ENCODE results near the gene OLFML2A.

OLFML2A gene

DNA sequence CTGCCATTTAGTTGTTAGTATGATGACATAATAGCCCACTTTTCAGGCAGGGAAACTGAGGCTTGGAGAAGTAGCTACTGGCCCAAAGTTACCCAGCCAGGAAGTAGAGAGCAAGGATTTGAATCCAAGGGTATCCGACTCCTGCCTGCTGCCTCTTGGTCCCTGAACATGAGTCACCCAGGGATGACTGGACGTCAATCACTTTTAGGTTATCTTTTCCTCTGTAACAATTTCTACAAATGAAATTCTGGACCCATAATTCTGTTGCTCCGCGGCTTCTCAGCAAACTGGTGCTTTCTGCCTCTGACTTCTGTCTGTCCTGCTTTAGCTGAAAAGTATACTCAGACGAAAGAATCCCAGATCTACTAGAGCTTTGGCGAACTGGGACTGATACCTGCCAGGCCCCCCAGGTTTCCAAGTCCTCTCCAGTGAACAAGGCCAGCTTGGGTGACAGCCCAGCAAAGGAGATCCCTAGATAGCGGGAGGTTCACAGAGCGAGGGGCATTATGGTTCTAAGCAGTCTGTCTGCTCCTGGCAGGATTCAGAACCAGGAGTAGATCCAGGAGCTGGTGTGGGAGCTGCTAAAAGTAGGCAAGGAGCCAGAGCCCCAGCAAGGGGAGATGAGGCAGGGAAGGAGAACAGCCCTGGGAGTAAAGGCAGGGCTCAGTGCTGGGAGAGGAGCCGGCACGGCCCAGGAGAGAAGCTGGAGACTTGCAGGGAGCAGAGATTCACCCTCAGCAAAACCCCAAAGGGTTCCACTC is 20.6 kb downstream of the OLFML2A start:
- no peak for DNase-seq (ENCODE audit: low read depth in 2 of 2)

DNA sequence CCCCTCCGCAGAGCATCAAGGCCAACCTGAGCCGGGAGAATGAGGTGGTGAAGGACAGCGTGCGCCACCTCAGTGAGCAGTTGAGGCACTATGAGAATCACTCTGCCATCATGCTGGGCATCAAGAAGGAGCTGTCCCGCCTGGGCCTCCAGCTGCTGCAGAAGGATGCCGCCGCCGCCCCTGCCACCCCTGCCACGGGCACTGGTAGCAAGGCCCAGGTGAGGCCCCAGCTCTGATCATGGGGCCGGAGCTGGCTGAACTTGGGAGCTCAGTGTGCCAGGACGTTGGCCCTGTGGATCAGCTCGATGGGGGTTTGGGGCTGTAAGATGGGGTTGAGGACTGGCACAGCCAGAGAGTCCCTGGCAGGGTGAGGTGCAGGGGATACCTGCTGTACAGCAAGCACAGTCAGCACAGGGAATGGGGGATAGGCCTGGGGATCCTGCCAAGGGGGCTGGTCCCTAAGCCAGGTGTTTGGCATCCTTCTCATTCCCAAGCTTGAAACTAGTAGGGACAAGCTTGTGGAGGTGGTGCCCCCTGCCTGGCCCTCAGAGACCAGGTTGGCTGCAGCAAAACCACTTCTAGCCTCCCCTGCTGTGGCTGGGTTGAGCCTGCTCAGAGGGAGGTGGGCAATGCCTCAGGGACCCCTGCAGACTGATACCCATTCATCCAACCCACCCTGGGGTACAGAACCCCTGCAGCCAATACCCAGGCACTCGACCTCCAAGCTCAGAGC is 22.5 kb downstream of the OLFML2A start:
- DNase-seq (ENCODE audit: low read depth in 2 of 2), result no peak

DNA sequence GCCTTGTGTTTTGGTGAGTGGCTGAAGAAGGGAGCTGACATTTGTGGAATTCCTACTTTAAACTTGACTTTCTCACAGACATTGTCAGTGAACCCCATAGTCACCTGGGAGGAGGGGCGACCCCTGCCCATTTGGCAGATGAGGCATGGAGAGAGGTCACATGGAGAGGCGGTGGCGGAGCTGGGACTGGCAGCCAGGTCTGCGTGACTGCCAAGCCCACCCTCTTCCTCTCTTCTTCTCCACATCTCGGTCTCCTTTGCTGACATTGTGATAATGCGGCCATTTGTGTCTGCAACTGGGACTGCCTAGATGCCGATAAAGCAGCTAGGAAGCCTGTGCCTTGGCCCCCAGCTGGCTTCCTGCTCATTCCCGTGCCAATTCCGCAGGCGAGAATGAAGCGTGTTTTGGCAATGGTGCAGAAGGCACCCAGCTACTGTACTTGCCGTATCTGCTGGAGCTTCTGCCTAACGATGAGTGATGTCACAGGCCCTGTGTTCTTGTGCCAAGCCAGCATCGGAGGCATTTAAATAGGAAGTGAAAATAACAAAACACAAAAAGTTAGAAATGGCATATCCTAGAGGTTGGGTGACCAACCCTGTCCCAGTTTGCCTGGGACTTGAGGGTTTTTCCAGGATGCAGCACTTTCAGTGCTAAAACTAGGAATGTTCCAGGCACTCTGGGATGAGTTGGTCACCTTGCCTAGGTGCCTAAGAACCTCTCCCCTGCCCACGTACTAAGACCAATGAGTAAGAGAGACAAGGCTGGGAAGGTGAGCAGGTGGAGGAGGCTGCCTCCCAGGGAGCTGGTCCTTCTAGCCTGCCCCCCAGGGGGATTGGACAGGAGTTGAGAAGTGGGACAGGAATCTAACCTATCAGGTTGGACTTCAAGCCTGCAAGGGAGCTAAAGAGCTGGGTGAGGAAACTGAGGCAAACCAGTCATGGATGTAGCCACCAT is 23.6 kb downstream of the OLFML2A start:
- no peak for DNase-seq (ENCODE audit: low read depth in 2 of 2)

DNA sequence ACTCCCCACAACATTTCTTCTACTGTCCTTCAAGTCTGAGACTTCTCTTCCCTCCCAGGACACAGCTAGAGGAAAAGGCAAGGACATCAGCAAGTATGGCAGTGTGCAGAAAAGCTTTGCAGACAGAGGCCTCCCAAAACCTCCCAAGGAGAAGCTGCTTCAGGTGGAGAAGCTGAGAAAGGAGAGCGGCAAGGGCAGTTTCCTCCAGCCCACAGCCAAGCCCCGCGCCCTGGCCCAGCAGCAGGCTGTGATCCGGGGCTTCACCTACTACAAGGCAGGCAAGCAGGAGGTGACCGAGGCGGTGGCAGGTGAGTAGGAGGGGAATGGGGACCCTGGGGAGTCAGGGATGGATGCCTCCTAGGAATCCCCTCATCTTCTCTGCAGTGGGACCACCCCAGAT is 24.4 kb downstream of the OLFML2A start:
- DNase-seq (ENCODE audit: low read depth in 2 of 2), result no peak

DNA sequence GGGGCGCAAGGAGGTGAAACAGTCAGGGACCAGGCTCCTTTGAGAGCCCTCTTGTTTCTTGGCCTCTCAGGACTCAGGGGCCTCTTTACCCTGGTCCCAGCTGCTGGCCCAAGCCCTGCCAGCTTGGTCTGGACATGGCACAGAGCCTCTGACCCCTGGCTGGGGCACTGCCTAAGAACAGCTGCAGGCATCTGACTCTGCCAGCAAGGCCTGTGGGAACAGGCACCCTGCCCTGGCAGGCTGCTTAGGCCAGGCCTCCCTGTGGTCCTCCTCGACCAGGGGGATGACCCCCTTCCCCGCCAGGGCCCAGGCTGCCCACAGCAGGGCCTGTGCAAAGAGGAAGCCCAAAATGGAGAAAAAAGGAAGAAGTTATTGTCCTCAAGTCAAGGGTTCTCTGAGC is 25.5 kb downstream of the OLFML2A start:
- no peak for DNase-seq (ENCODE audit: low read depth in 2 of 2)

DNA sequence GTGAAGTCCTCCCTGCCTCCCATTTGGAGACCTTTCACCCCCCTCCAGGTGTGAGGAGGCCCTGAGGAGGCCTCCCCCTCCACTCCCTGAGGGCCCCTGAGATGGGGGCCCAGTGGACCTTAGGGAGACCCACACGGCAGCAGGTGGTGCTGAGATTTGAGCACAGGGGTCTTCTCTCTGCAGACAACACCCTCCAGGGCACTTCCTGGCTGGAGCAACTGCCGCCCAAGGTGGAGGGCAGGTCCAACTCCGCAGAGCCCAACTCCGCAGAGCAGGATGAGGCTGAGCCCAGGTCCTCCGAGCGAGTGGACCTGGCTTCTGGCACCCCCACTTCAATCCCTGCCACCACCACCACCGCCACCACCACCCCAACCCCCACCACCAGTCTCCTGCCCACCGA is 27.0 kb downstream of the OLFML2A start:
- no peak for DNase-seq (ENCODE audit: low read depth in 2 of 2)

DNA sequence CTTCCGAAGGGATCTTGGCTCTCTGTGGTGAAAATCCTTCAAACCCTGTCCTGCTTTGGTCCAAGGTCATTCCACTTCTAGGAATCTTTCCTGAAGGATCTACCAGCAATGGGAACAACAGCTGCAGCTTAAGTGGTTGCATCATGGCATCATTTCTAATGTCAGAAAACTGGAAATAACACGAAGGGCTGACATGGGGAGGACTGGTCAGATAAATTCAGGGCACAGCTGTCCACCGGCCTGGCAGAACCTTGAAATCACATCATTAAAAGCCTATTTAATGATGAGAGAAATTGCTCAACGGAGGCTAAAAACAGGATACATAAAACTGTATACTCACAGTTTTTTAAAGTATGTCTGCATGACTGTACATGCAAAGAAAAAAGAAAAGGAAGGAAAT is 28.3 kb downstream of the OLFML2A start:
- DNase-seq (ENCODE audit: low read depth in 2 of 2), result no peak

DNA sequence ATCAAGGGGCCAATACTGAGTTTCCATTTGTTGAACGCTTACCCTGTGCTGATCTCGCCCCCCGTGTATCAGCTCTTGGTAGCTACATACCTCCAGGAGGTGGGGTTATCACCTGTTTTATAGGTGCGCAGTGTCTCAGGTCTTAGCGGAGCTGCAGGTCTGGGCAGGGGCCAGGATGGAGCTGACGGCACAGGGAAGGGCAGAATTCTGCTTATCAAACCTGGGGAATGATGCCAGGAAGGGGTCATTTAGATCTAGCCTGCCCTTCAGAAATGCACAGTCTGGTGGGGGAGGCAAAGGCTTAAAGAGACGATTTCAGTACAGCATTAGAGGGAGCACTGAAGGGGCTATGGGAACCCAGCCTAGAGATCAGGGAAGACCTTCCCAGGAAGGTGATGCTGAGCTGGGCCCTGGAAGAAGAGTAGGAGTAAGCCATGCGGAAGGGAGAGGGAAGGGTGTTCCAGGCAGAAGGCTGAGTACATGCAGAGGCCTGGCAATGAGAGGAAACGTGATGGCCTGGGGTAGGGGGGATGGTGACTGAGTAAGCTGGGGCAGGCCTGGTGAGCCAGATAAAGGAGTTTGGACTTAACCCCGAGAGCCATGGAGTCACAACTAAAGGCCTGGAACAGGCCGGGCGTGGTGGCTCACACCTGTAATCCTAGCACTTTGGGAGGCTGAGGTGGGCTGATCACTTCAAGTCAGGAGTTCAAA is 31.5 kb downstream of the OLFML2A start:
- DNase-seq (ENCODE audit: low read depth in 2 of 2), result no peak

DNA sequence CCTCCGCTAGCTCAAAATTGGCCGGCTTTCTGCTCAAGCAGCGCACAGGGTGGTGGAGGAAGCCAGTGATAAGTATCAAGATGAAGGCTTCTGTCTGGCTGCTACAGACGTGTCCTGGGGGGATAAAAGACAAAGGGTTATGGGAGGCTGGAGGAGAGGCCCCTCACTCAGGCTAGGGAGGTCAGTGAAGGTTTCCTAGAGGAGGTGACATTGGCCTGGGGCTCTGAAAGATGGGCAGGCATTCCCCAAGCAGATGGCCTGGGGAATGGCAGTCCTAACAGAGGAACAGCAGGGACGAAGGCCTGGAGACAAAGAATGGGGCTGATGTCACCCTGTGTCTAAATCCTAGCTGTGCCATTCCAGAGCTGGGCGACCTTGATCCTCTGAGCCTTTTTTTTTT is 32.3 kb downstream of the OLFML2A start:
- DNase-seq (ENCODE audit: low read depth in 2 of 2), result no peak

DNA sequence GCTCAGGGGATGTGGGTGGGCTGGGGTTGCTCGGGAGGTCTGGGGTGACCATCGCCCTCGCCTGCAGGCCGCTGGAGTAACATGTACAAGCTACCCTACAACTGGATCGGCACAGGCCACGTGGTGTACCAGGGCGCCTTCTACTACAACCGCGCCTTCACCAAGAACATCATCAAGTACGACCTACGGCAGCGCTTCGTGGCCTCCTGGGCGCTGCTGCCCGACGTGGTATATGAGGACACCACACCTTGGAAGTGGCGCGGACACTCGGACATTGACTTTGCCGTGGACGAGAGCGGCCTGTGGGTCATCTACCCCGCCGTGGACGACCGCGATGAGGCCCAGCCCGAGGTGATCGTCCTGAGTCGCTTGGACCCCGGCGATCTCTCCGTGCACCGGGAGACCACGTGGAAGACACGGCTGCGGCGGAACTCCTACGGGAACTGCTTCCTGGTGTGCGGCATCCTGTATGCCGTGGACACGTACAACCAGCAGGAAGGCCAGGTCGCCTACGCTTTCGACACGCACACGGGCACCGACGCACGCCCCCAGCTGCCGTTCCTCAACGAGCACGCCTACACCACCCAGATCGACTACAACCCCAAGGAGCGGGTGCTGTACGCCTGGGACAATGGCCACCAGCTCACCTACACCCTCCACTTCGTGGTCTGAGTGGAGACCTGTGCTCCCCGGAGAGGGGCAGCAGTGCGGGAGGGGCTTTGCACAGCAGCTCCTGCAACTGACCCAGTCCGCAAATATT is 33.0 kb downstream of the OLFML2A start:
- DNase-seq (ENCODE audit: low read depth in 2 of 2), result no peak

DNA sequence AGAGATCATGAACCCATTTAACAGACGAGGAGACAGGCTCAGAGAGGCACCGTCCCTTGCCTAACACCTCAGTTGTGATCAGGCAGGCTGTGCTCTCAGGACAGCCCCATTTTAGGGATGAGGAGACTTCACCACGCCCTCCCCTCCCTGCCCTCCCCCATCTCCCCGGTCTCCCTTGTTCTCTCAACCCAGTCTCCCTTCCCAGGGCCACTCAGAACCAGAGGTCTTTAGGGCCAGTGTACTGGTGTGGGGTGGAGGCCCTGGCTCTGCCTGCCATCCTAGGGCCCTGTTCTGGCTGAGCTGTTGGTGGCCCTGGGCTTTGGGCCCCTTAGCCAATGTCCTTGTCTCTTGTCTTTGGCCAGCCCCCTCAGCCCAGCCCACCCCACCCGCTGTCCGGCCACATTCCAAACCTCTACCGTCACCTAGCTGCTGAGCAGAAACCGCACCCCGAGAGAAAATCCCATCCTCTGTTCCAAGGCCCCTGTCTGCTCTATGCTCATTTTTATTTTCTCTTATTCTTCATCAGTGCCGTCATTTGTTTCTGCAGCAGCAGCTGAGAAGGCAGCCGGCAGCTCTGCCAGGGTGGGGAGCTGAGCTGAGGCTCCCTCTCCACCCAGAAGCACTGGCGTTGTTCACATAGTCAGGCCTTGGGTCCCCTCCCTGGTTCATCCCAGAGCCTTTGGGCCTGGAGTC is 33.9 kb downstream of the OLFML2A start:
- no peak for DNase-seq (ENCODE audit: low read depth in 2 of 2)

DNA sequence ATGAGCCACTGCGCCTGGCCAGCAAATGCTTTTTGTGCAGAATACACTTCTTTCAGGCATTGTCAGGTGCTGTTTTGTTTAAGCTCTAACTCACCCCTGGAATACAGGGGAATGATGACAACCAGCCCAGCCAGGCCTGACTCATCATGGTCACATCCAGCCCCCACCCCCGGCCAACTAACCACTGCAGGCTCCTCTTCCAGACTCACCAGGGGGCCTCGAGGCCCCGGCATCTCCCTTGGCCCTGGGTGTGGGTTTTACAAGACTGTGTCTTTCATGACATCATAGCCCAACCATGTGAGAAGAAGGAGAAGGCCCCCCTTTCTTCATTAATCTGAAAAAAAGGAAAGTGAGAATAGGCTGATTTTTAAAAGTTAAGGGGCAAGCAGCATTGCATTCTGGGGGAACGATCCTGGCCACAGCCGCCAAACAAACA is 35.5 kb downstream of the OLFML2A start:
- DNase-seq (ENCODE audit: low read depth in 2 of 2), result no peak

DNA sequence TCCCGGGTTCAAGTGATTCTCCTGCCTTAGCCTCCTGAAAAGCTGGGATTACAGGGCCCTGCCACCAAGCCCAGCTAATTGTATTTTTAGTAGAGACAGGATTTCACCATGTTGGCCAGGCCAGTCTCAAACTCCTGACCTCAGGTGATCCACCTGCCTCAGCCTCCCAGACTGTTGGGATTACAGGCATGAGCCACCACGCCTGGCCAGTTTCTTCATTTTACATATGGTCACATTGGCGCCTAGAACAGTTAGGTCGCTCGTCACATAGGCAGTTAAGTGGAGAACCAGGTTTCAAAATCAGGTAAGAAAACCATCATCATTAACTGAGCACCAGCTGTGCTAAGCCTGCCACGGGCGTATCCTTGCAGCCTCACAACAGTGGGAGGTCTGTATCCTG is 36.1 kb downstream of the OLFML2A start:
- DNase-seq (ENCODE audit: low read depth in 2 of 2), result no peak

DNA sequence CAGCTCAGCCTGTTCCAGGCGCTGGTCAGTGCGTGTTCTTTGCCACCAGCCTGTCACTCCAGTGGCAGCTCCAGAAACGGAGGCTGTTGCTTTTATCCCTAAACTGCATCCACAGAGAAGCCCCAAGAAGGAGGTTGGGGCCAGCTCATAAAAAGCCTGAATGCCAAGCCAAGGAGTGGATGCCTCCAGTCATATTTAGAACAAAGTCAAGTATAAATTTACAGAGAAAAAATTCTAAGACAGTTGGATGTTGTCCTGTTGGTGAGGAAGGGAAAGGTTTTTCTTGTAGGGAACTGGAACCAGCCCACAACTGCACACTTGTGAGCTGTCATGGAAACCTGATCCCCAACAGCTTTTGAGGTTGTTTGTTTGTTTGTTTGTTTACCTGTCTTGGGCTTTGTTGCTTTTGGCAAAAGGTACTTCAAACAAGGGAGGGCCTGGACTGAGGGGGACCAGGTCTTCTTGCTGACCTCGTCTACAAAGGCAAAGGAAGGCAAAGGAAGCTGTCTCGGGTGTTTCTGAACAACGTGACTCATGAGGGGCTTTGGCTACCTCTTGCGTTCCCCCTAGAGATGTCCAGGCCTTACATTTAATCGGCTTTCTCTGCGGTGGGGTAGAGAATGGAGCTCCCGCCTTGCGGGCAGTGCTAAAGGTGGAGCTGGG is 36.7 kb downstream of the OLFML2A start:
- DNase-seq (ENCODE audit: low read depth in 2 of 2), result no peak

DNA sequence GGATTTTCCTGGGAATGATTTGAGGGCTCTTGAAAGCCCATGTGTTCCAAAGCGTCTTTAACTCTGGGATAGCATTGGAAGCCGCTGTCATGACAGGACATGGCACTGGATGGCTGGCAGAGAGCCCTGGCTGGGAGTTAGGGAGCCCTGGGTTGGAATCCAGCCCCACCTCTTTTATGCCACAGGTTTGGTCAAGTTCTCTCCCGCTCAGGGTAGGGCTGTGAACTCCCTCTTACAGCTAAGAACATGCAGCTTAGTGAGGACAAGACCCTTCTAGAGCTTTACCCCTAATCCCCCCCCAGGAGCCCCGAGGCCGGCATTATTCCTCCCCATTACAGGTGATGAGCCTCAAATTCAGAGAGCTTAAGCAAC is 37.2 kb downstream of the OLFML2A start:
- DNase-seq (ENCODE audit: low read depth in 2 of 2), result no peak

DNA sequence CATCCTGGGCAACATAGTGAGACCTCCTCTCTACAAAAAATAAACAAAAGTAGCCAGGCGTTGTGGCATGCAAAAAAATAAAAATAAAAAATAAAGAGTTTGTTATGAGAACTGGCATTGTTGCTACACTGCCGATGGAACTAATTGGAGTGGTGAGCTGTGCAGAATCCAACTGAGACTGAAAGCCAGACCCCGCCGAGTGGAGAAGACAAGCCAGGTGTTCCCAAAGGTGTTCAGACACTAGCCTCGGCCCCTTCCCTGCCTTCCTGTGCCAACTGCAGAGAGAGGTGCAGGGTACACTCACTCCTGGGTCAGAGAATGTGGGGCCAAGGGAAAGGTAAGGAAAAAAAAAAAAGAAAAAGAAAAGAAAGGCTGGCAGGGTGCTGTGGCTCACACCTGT is 38.7 kb downstream of the OLFML2A start:
- no peak for DNase-seq (ENCODE audit: low read depth in 2 of 2)

DNA sequence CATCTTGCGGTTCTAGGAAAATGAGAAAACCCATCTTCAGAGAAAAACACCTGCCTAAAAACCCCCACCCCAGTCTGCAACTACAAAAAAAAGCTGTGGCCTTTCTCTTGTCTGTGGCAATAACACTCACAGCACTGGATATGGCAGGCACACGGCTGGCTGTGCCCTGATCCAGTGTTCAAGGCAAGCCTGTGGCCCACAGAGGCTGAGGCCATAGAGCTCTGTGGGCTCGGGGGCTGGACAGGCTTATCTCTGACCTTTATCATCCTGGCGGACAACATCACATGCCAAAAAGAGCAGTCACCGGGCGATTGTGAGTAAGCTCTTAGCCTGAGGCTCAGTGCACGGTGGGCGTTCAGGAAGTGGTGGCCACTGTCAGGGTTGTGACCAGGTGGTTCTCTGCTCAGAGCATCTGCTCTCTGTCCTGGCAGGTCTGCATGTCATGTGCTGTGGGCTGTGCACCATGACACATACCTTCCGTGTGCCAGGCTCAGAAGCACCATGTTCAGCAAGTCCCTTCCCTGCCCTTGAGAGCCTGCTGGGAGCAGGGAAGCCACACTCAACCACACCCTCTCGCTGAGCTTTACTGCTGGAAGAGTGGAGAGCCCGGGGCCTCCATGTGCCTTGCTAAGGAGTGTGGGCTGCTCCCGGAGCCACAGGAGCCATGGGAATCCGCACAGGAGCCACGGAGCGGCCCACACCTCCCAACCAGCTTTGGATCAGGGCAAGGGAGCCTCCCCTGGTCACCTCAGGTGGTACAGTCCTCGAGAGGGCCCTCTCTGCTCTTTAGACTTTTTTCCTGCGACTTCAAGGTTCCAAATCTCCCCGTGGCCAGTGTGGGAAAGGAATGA is 41.7 kb downstream of the OLFML2A start:
- DNase-seq (ENCODE audit: low read depth in 2 of 2), result no peak

DNA sequence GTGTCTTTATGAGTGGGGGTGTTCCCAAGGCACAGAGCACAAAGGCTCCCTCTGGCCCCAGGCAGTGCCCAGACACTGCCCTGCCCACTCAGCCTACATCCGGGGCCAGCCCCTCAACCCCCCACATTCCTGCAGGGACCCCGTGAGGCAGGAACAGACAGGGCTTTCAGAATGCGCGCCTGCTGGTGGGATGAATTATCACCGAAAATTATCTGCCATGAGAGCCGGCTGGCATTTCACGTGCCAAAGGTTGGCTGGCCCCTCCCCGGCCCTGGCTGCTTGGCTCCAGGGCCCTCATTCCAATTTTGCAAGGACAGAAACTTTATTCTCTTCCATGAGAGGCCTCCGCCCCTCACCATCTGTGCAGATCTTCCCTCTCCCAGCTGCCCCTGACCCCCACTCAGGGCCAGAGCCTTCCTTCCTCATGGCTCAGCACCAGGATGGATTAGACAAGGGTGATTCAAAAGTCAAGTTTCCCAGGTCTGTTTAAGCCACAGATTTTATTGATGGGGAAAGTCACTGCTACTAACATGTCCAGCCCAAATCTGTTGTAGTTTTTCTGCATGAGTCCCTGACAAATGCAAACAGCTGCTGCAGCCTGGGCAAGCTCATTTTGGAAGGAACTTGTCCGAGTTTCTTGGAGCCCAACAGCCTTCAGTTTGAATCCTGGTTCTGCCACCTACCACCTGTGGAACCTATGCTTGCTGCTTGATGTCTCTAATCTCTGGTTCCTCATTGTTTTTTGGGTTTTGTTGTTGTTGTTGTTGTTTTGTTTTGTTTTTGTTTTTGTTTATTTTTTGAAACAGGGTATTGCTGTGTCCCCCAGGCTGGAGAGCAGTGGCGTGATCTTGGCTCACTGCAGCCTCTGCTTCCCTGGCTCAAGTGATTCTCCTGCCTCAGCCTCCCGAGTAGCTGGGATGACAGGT is 44.0 kb downstream of the OLFML2A start:
- no peak for DNase-seq (ENCODE audit: low read depth in 2 of 2)

Data from stimulated activated CD4-positive, alpha-beta T cell treated with anti-CD3 and anti-CD28 coated beads, Interleukin-1b, Interleukin-23, amount 100 ng/mL, for 1 hour (primary cell).